WTC11 (cell line): Measurements from ENCODE around the gene APRT.

Experiments
- TEAD4 ChIP-seq: sonication (generic); formaldehyde crosslinking; IDR thresholded peaks from 2 replicates; pipeline ENCODE4 v1.8.0; 2022; ENCODE audit warnings: mild to moderate bottlenecking, missing genetic modification reagents
- ZBTB21 ChIP-seq: sonication (generic); formaldehyde crosslinking; IDR thresholded peaks from 2 replicates; pipeline ENCODE4 v1.8.1; 2023; ENCODE audit warnings: mild to moderate bottlenecking, missing genetic modification reagents, borderline replicate concordance
- TF ChIP-seq, protein P1 (sequence below): fragments of 200-600 bp; IDR thresholded peaks from 2 replicates; pipeline ENCODE4 v1.8.0; 2022; ENCODE audit warnings: antibody characterized with exemption
- TF ChIP-seq, protein P2 (sequence below): sonication (generic); formaldehyde crosslinking; IDR thresholded peaks from 2 replicates; pipeline ENCODE4 v1.8.0; 2022; ENCODE audit warnings: mild to moderate bottlenecking, missing genetic modification reagents

DNA sequence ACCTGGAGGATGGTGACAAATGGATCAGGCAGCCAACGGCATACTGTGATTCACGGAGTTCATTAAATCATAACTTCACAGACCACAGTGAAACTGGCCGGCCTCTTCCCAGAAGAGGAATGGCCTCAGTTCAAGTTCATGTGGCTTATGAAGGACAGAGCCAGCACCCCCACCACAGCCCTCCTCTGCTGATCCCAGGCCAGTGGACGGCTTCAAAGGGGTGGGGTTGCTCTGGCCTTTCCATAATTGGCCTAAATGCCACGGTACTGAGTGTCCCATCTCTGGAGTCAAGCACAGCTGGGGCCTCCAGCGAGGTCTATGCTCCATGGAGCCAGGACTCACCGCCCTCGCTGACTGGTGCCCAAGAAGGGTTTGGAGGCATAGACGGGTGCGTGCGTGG, 23.7 kb upstream of the APRT start:
- TF ChIP-seq, protein P1, sequence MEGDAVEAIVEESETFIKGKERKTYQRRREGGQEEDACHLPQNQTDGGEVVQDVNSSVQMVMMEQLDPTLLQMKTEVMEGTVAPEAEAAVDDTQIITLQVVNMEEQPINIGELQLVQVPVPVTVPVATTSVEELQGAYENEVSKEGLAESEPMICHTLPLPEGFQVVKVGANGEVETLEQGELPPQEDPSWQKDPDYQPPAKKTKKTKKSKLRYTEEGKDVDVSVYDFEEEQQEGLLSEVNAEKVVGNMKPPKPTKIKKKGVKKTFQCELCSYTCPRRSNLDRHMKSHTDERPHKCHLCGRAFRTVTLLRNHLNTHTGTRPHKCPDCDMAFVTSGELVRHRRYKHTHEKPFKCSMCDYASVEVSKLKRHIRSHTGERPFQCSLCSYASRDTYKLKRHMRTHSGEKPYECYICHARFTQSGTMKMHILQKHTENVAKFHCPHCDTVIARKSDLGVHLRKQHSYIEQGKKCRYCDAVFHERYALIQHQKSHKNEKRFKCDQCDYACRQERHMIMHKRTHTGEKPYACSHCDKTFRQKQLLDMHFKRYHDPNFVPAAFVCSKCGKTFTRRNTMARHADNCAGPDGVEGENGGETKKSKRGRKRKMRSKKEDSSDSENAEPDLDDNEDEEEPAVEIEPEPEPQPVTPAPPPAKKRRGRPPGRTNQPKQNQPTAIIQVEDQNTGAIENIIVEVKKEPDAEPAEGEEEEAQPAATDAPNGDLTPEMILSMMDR = no peak
- TF ChIP-seq TEAD4 (CRISPR knock-in tag) = no peak
- TF ChIP-seq, protein P2, sequence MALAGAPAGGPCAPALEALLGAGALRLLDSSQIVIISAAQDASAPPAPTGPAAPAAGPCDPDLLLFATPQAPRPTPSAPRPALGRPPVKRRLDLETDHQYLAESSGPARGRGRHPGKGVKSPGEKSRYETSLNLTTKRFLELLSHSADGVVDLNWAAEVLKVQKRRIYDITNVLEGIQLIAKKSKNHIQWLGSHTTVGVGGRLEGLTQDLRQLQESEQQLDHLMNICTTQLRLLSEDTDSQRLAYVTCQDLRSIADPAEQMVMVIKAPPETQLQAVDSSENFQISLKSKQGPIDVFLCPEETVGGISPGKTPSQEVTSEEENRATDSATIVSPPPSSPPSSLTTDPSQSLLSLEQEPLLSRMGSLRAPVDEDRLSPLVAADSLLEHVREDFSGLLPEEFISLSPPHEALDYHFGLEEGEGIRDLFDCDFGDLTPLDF = no peak
- no peak for TF ChIP-seq ZBTB21
